AG09309 (cell line): Measurements from ENCODE around the gene PDE5A.

ENCODE experiments used
- DNase-seq: peaks from one replicate; pipeline ENCODE4 v3.0.0-alpha.2; 2010; ENCODE audit warnings: low read depth
- H3K4me3 ChIP-seq: 2 replicates; pipeline ENCODE4 v1.5.1; 2011; ENCODE audit warnings: mild to moderate bottlenecking, low read depth, low read length, moderate library complexity; ENCODE audit not compliant: control insufficient read depth
- CTCF ChIP-seq: IDR thresholded peaks from 2 replicates; pipeline ENCODE4 v1.5.1; 2011; ENCODE audit warnings: mild to moderate bottlenecking, low read depth, low read length, inconsistent platforms; ENCODE audit not compliant: insufficient read depth, control insufficient read depth; ENCODE audit errors: missing control alignments

The PDE5A gene

GRCh38 chr4:119624356-119624755 is 4.2 kb downstream of the PDE5A start:
- DNase-seq, result no peak
- H3K4me3 ChIP-seq, result no peak overlapping the region
- TF ChIP-seq CTCF, result no peak

DNA sequence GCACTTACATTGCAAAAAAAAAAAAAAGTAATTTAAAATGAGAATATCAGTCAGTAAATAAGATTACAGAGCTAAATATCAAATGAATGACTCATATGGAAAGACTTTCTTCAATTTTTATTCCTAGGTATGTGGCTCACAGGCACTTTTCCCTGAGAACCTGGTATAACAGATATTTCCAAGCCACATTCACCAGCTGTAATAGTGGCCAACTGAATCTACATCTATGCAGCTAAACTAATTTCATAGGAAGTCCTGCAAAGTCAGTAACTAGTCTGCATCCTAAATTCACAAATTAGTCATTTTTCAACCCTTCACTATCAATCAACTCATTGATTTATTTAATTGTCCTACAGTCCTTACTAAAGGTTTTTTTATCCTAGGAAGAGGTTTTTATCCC is 5.6 kb downstream of the PDE5A start:
- TF ChIP-seq CTCF, result no peak
- DNase-seq, result no peak
- H3K4me3 ChIP-seq, result no peak overlapping the region

- no peak overlapping the region for H3K4me3 ChIP-seq
- TF ChIP-seq CTCF, result no peak
- no peak for DNase-seq
These were observed 13.4 kb downstream of the PDE5A start for GRCh38 chr4:119615068-119615719.

GRCh38 chr4:119604266-119604665 is 24.3 kb downstream of the PDE5A start:
- no peak for DNase-seq
- no peak for TF ChIP-seq CTCF
- no peak overlapping the region for H3K4me3 ChIP-seq

- H3K4me3 ChIP-seq, result no peak overlapping the region
- no peak for DNase-seq
- no peak for TF ChIP-seq CTCF
These were observed 26.2 kb downstream of the PDE5A start for GRCh38 chr4:119602366-119602765.

GRCh38 chr4:119598521-119598920 is 30.1 kb downstream of the PDE5A start:
- no peak for TF ChIP-seq CTCF
- H3K4me3 ChIP-seq, result no peak overlapping the region
- DNase-seq, result no peak

- no peak for TF ChIP-seq CTCF
- H3K4me3 ChIP-seq, result no peak overlapping the region
- no peak for DNase-seq
These were observed 31.2 kb downstream of the PDE5A start for GRCh38 chr4:119597377-119597776.
